Measurements from ENCODE around the gene SH2B3.

Gene SH2B3

GRCh38 chr12:111407377-111408115 is 1.8 kb downstream of the SH2B3 start:
- FAIRE-seq (peak; percentile 35), DNase-seq (ENCODE audit: extremely low spot score, insufficient read length, low read depth) (no peak)

- DNase-seq (ENCODE audit: extremely low spot score, insufficient read length, low read depth) (no peak), FAIRE-seq (peak; percentile 12)
Measured at GRCh38 chr12:111408116-111408440, 2.4 kb downstream of the SH2B3 start.

GRCh38 chr12:111408686-111409402 is 3.1 kb downstream of the SH2B3 start:
- no peak for FAIRE-seq
- DNase-seq (ENCODE audit: extremely low spot score, insufficient read length, low read depth), result no peak

GRCh38 chr12:111409403-111409779 is 3.7 kb downstream of the SH2B3 start:
- DNase-seq (ENCODE audit: extremely low spot score, insufficient read length, low read depth) (no peak), FAIRE-seq (peak; percentile 5)

GRCh38 chr12:111409780-111410430 is 4.2 kb downstream of the SH2B3 start:
- DNase-seq (ENCODE audit: extremely low spot score, insufficient read length, low read depth) (no peak), FAIRE-seq (no peak)

GRCh38 chr12:111410431-111411184 is 4.9 kb downstream of the SH2B3 start:
- DNase-seq (ENCODE audit: extremely low spot score, insufficient read length, low read depth) (no peak), FAIRE-seq (no peak)

- FAIRE-seq, result no peak
- no peak for DNase-seq (ENCODE audit: extremely low spot score, insufficient read length, low read depth)
Measured at GRCh38 chr12:111411185-111411764, 5.6 kb downstream of the SH2B3 start.

- no peak for FAIRE-seq
- DNase-seq (ENCODE audit: extremely low spot score, insufficient read length, low read depth), result no peak
Measured at GRCh38 chr12:111412007-111412829, 6.5 kb downstream of the SH2B3 start.

- FAIRE-seq (no peak), DNase-seq (ENCODE audit: extremely low spot score, insufficient read length, low read depth) (no peak)
Measured at GRCh38 chr12:111412830-111413441, 7.2 kb downstream of the SH2B3 start.

GRCh38 chr12:111413442-111414086 is 7.8 kb downstream of the SH2B3 start:
- FAIRE-seq (no peak), DNase-seq (ENCODE audit: extremely low spot score, insufficient read length, low read depth) (no peak)

GRCh38 chr12:111414711-111415252 is 9.1 kb downstream of the SH2B3 start:
- no peak for DNase-seq (ENCODE audit: extremely low spot score, insufficient read length, low read depth)
- FAIRE-seq, result no peak

- FAIRE-seq, result no peak
Measured at GRCh38 chr12:111417290-111417689, 11.6 kb downstream of the SH2B3 start.

GRCh38 chr12:111417784-111418593 is 12.3 kb downstream of the SH2B3 start:
- FAIRE-seq, result no peak
- DNase-seq (ENCODE audit: extremely low spot score, insufficient read length, low read depth), result no peak

More at GRCh38 chr12:111417290-111417689, 11.6 kb downstream of the SH2B3 start:
- no peak for DNase-seq (ENCODE audit: extremely low spot score, insufficient read length, low read depth)

GRCh38 chr12:111418594-111418880 is 12.8 kb downstream of the SH2B3 start:
- DNase-seq (ENCODE audit: extremely low spot score, insufficient read length, low read depth), result no peak
- FAIRE-seq, result no peak

GRCh38 chr12:111419784-111420183 is 14.1 kb downstream of the SH2B3 start:
- no peak for DNase-seq (ENCODE audit: extremely low spot score, insufficient read length, low read depth)
- FAIRE-seq, result no peak

- FAIRE-seq, result no peak
- DNase-seq (ENCODE audit: extremely low spot score, insufficient read length, low read depth), result no peak
Measured at GRCh38 chr12:111420494-111420893, 14.8 kb downstream of the SH2B3 start.

- DNase-seq (ENCODE audit: extremely low spot score, insufficient read length, low read depth), result no peak
- no peak for FAIRE-seq
Measured at GRCh38 chr12:111424189-111424792, 18.6 kb downstream of the SH2B3 start.
